ENCODE measurements around the gene POLR2J. TPM values are rescaled to one million over a fixed set of nuclear protein-coding genes. Genes with fewer than 3 reads are reported as not detected.

Gene POLR2J
- total RNA-seq, 4 donors from 2014 or later: 8.2 to 38.8 (median 14.0) TPM

- no peak for TF ChIP-seq POLR2A (IDR thresholded peaks at IDR 0.05)
- no peak for TF ChIP-seq CTCF (IDR thresholded peaks at IDR 0.05)
- intact Hi-C loops (cut with DNase I; ENCODE audit: low total_unique reads): no loop called here
- Histone ChIP-seq H3K4me3 (no peak overlapping the region), H3K36me3 (no peaks in the 10 kb centered on the region), H3K27ac (no peak overlapping the region), H3K27me3 (no peaks in the 10 kb centered on the region), H3K4me1 (no peaks in the 10 kb centered on the region), H3K9me3 (no peaks in the 10 kb centered on the region)
- no peak for DNase-seq
Measured at GRCh38 chr7:102450242-102450641, 28.5 kb downstream of the POLR2J start.

DNA sequence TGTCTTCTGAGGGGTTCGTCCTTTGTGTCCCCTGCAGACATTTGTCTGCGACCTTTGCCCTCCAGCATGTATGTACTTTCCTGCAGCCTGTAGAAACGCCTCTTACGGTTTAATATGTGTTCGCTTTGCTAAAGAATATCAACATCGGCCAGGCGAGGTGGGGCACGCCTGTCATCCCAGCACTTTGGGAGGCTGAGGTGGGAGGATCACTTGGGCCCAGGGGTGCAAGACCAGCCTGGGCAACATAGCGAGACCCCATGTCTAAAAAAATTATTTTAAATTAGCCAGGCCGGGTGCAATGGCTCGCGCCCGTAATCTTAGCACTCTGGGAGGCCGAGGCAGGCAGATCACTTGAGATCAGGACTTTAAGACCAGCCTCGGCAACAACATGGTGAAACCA is 29.6 kb downstream of the POLR2J start:
- intact Hi-C loops (cut with DNase I; ENCODE audit: low total_unique reads): no loop called here
- Histone ChIP-seq H3K4me3 (no peak overlapping the region), H3K36me3 (no peaks in the 10 kb centered on the region), H3K27me3 (no peaks in the 10 kb centered on the region), H3K27ac (no peak overlapping the region), H3K4me1 (no peaks in the 10 kb centered on the region), H3K9me3 (no peaks in the 10 kb centered on the region)
- TF ChIP-seq POLR2A (IDR thresholded peaks at IDR 0.05): no peak
- no peak for TF ChIP-seq CTCF (IDR thresholded peaks at IDR 0.05)
- DNase-seq: no peak

- TF ChIP-seq POLR2A (IDR thresholded peaks at IDR 0.05): no peak
- no peak for TF ChIP-seq CTCF (IDR thresholded peaks at IDR 0.05)
- no peak overlapping the region for H3K4me3 ChIP-seq
- no peaks in the 10 kb centered on the region for H3K9me3 ChIP-seq
- no peak overlapping the region for H3K27ac ChIP-seq
- H3K4me1 ChIP-seq: no peaks in the 10 kb centered on the region
- no peaks in the 10 kb centered on the region for H3K36me3 ChIP-seq
- no peaks in the 10 kb centered on the region for H3K27me3 ChIP-seq
- intact Hi-C loops (cut with DNase I; ENCODE audit: low total_unique reads): no loop called here
- no peak for DNase-seq
Measured at GRCh38 chr7:102447311-102447710, 31.4 kb downstream of the POLR2J start.

GRCh38 chr7:102446387-102447156 is 32.1 kb downstream of the POLR2J start:
- no peaks in the 10 kb centered on the region for H3K36me3 ChIP-seq
- TF ChIP-seq POLR2A (IDR thresholded peaks at IDR 0.05) (no peak), CTCF (IDR thresholded peaks at IDR 0.05) (no peak)
- H3K27me3 ChIP-seq: no peaks in the 10 kb centered on the region
- H3K27ac ChIP-seq: no peak overlapping the region
- intact Hi-C loops (cut with DNase I; ENCODE audit: low total_unique reads): no loop called here
- H3K4me3 ChIP-seq: no peak overlapping the region
- H3K9me3 ChIP-seq: no peaks in the 10 kb centered on the region
- no peaks in the 10 kb centered on the region for H3K4me1 ChIP-seq
- no peak for DNase-seq

GRCh38 chr7:102445674-102446071 is 33.0 kb downstream of the POLR2J start:
- intact Hi-C loops (cut with DNase I; ENCODE audit: low total_unique reads): no loop called here
- H3K27me3 ChIP-seq: no peaks in the 10 kb centered on the region
- no peaks in the 10 kb centered on the region for H3K9me3 ChIP-seq
- TF ChIP-seq CTCF (IDR thresholded peaks at IDR 0.05): no peak
- no peak for TF ChIP-seq POLR2A (IDR thresholded peaks at IDR 0.05)
- no peak overlapping the region for H3K4me3 ChIP-seq
- no peak for DNase-seq
- H3K36me3 ChIP-seq: no peaks in the 10 kb centered on the region
- no peak overlapping the region for H3K27ac ChIP-seq
- H3K4me1 ChIP-seq: no peaks in the 10 kb centered on the region
